IPS-20b (cell line): Measurements from ENCODE around the gene ART5.
"Not testable (repeated sequence)": the region's sequence is repeated elsewhere in the genome, so short reads cannot be mapped to it uniquely, and the experiment has no call there.

ENCODE experiments used
- H3K27ac ChIP-seq: one replicate; pipeline ENCODE4 v1.5.1; 2013; ENCODE audit warnings: low read length
- H3K27me3 ChIP-seq: 2 replicates; pipeline ENCODE4 v1.6.1; 2013; ENCODE audit warnings: mild to moderate bottlenecking, low read length, inconsistent platforms; ENCODE audit not compliant: insufficient read depth
- H3K36me3 ChIP-seq: 2 replicates; pipeline ENCODE4 v1.6.1; 2013; ENCODE audit warnings: low read depth, mild to moderate bottlenecking, inconsistent platforms, low read length, moderate library complexity; ENCODE audit not compliant: insufficient read depth
- H3K4me1 ChIP-seq: 2 replicates; pipeline ENCODE4 v1.6.1; 2013; ENCODE audit warnings: mild to moderate bottlenecking, control low read depth, inconsistent platforms, low read length, moderate library complexity; ENCODE audit not compliant: insufficient read depth
- H3K4me3 ChIP-seq: 2 replicates; pipeline ENCODE4 v1.5.1; 2013; ENCODE audit warnings: mild to moderate bottlenecking, low read length, inconsistent platforms
- H3K9ac ChIP-seq: 2 replicates; pipeline ENCODE4 v1.6.1; 2013; ENCODE audit warnings: low read depth, mild to moderate bottlenecking, inconsistent platforms, low read length, moderate library complexity
- H3K9me3 ChIP-seq: 2 replicates; pipeline ENCODE4 v1.6.1; 2013; ENCODE audit warnings: mild to moderate bottlenecking, low read depth, low read length, inconsistent platforms; ENCODE audit not compliant: insufficient read depth

Gene ART5

DNA sequence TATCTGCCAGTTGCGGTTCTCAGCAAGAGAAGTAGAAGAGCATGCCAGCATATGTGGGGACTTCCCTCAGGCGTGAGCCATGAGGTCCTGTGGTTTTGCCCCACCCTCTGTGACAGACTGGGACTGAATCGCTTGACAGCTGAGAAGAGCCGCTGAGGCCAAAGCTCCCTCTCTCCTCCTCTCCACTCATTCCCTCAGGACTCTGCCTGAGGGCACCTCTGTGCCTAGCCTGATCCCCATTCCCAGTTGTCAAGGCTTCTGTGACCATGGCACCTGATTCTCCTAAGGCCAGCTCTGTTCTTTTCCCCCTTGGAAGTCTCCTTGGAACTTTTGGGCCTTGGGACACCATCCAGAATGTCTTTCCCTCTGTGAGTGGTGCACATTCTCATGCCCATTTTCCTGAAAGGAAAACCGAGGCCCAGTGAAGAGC is 27.0 kb downstream of the ART5 start:
- Histone ChIP-seq H3K4me1 (peaks cover 4% of the 10 kb centered on the region; the same call in 1 of the 2 replicates), H3K27ac (no peak overlapping the region), H3K36me3 (no peaks in the 10 kb centered on the region), H3K9me3 (no peaks in the 10 kb centered on the region; the same call in 1 of the 2 replicates), H3K27me3 (no peaks in the 10 kb centered on the region), H3K9ac (no peak overlapping the region), H3K4me3 (no peak overlapping the region)

DNA sequence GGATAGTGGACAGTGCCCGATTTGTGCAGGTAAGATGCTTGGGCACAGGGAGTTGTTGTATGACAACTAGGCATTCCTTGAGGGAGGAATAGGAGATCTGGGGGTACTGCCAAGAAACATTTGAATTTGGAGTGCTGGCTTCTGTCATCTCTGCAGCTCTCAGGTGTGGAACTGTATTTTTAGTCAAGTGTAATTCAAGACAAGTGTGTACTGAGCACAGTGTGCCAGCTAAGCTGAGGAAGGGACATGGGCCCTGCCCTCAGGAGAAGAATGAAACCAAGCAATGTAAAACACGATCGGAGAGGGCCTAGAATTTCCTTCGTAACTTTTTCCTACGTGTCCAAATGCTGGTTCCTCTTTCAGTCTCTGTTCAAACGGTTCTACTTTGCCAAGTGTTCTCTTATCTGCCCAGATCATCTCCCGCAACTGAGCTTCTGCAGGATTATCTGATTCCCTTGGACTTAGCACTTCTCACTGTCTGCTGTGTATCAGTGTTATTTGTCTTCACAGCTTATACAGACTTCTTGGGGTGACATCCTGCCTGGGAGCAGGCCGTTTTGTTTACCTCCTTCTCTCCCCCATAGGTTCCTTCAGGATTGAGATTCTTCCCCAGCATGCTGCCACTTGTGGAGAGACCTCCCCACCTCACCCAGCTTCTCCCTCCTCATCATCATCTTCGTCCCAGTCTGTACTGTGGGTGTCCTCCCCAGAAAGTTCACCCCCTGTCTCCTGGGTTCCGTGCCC is 27.6 kb downstream of the ART5 start:
- no peak overlapping the region for H3K27ac ChIP-seq
- H3K9me3 ChIP-seq: no peaks in the 10 kb centered on the region; the same call in 1 of the 2 replicates
- no peaks in the 10 kb centered on the region for H3K27me3 ChIP-seq
- H3K36me3 ChIP-seq: no peaks in the 10 kb centered on the region
- no peak overlapping the region for H3K4me3 ChIP-seq
- H3K4me1 ChIP-seq: peaks cover 4% of the 10 kb centered on the region; the same call in 1 of the 2 replicates
- no peak overlapping the region for H3K9ac ChIP-seq

DNA sequence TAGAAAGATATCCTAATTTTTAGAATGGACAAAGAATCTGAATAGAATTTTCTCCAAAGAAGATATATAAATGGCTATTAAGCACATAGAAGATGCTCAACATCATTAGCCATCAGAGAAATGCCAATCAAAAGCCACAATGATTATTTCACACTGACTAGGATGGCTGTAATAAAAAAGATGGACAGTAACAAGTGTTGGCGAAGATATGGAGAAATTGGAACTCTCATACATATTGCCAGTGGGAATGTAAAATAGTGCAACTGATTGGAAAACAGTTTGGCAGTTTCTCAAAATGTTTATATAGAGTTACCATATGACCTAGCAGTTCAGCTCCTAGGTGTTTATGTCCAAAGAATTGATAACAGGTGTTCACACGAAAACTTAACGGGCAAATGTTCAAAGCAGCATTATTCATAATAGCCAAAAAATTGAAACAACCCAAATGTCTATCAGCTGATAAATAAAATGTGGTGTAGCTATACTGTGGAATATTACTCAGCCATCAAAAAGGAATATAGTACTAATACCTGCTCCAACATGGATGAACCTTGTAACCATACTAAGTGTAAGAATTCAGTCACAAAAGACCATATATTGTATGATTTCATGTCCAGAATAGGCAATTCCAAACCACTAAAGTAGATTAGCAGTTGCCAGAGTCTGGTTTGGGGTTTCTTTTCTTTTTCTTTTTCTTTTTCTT is 29.7 kb downstream of the ART5 start:
- Histone ChIP-seq H3K9ac (no peak overlapping the region), H3K9me3 (no peaks in the 10 kb centered on the region; the same call in 1 of the 2 replicates), H3K4me1 (no peaks in the 10 kb centered on the region), H3K36me3 (no peaks in the 10 kb centered on the region), H3K27ac (no peak overlapping the region), H3K27me3 (no peaks in the 10 kb centered on the region), H3K4me3 (no peak overlapping the region)

DNA sequence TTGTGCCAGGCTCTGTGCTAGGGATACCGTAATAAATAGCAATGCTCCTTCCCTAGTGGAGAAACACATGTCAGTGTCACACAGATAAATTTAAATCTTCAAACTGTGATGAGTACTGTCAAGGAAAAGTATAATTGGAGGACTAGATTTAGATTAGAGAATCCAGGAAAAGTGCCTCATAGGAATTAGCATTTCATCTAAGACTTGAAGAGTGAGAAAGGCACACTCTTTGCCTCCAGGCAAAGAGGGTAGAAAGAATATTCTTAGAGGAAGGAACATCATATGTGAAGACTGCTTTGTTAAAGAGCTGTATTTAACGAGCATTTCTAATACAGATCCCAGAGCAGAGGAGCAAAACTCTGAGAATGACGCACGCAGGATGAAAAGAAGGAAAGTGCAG is 30.9 kb downstream of the ART5 start:
- H3K27me3 ChIP-seq: no peaks in the 10 kb centered on the region
- H3K27ac ChIP-seq: no peak overlapping the region

DNA sequence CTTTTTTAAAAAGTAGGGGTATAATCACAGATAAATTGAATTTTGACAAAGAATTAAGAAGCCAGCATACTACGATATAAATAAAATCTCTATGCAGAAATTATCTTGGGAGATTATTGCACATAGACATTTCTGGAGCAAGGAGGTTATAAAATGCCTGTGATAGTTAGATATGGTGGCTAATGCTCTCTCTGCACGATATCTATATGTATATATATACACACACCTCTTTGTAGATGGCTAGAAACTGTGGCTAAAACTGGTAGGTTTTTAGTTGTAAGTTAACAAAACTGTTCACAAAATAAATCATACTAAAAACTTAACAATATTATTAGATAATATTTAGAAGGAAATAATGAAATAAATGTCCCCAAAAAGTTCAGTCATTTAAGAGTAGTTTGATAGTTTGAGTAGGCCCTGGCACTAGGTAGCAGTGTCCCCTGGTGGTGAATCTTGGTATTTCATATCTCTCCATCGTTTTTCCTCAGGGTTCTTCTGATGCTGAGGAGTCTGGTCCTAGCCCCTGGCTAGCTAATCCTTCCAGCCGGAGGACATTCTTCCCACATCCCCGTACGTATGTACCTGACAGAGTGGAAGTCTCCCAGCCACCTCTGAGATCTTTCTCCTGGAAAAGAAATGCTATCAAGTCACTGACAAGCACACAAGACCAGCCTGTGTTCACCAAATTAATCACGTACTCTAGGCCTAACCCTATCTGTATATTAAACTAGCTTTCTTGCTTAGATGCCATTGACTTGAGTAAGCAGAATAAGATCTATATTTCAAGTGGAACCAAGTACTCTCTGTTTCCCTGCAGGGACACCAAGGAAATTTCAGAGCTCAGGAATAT is 32.2 kb downstream of the ART5 start:
- Histone ChIP-seq H3K9ac (no peak overlapping the region), H3K36me3 (no peaks in the 10 kb centered on the region), H3K27me3 (no peaks in the 10 kb centered on the region), H3K4me1 (no peaks in the 10 kb centered on the region), H3K4me3 (no peak overlapping the region), H3K9me3 (no peaks in the 10 kb centered on the region; the same call in 1 of the 2 replicates), H3K27ac (no peak overlapping the region)

More for the DNA sequence above, 30.9 kb downstream of the ART5 start:
- H3K36me3 ChIP-seq: no peaks in the 10 kb centered on the region
- H3K9me3 ChIP-seq: no peaks in the 10 kb centered on the region; the same call in 1 of the 2 replicates
- H3K9ac ChIP-seq: no peak overlapping the region
- no peak overlapping the region for H3K4me3 ChIP-seq
- H3K4me1 ChIP-seq: no peaks in the 10 kb centered on the region

DNA sequence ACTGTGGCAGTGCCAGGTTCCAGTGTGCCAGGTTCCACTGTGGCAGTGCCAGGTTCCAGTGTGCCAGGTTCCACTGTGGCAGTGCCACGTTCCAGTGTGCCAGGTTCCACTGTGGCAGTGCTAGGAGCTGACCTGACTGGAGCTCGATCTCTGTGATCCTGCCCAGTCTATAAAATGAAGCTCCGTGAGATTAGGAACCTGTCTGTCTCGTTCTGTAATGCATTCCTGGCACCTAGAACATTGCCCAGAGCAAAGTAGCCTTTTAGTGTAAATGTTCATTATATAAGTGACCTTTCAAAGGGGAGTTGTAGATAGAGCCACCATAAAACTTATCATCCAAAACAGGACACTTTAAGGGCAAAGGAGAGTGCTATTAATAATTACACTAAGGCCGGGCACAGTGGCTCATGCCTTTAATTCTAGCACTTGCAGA is 36.0 kb downstream of the ART5 start:
- Histone ChIP-seq H3K27ac (no peak overlapping the region), H3K27me3 (no peaks in the 10 kb centered on the region), H3K4me3 (no peak overlapping the region), H3K9ac (no peak overlapping the region), H3K36me3 (no peaks in the 10 kb centered on the region), H3K4me1 (no peaks in the 10 kb centered on the region), H3K9me3 (no peaks in the 10 kb centered on the region)

DNA sequence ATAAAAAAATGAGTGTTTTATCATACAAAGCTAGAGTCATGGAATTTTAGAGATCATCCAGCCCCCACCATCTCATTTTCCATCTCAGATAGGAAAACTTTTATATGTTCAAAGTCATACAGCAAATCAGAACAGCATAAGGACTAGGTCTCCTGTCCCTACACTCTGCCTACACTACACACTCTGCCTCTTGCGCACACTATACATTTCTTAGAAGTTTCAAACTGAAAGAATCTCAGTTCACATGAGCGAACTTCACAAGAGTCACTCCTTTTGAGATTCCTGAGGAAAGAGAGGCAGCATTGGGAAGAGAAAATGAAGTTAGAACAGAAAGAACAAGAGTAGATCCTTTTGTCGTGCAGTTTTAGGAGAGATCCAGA is 36.5 kb downstream of the ART5 start:
- no peak overlapping the region for H3K9ac ChIP-seq
- H3K27ac ChIP-seq: no peak overlapping the region
- H3K36me3 ChIP-seq: no peaks in the 10 kb centered on the region
- no peaks in the 10 kb centered on the region for H3K27me3 ChIP-seq
- H3K4me1 ChIP-seq: no peaks in the 10 kb centered on the region
- no peak overlapping the region for H3K4me3 ChIP-seq
- no peaks in the 10 kb centered on the region for H3K9me3 ChIP-seq

DNA sequence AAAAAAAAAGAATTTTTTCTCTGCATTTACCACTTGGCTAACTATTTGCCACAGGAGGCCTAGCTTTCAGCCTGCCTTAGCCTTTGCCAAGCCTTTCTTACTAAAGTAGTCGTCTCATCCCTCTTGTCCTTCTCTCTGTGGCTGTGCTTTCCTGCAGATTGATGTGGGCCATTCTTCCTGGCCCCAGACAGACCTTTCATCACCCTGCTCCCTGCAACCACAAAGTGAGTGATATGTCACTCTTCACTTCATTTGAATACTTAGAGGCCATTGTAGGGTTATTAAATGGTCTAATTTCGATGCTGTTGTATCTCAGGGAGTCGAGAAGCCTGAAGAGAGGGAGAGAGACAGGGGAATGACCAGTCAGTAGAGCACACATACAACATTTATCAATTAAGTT is 37.6 kb downstream of the ART5 start:
- Histone ChIP-seq H3K27me3 (no peaks in the 10 kb centered on the region), H3K36me3 (no peaks in the 10 kb centered on the region), H3K9me3 (no peaks in the 10 kb centered on the region), H3K27ac (no peak overlapping the region), H3K4me1 (no peaks in the 10 kb centered on the region), H3K4me3 (no peak overlapping the region), H3K9ac (no peak overlapping the region)

DNA sequence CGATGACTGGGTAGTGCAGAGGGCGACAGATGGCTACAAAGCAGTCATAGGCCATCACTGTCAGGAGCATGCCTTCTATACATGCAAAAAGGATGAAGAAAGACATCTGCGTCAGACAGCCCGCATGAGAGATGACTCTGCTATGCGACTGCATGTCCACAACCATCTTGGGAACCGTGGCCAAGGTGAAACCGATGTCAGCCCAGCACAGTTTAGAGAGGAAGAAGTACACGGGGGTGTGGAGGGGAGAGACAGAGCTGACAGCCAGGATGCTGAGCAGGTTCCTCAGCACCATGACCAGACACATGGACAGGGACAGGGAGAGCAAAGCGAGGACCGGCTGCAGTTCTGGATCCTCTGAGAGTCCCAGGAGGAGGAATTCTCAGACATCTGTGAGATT is 41.6 kb downstream of the ART5 start:
- not testable (repeated sequence) for H3K9ac ChIP-seq, H3K27me3 ChIP-seq, H3K4me1 ChIP-seq, H3K4me3 ChIP-seq, H3K9me3 ChIP-seq, H3K36me3 ChIP-seq, H3K27ac ChIP-seq

DNA sequence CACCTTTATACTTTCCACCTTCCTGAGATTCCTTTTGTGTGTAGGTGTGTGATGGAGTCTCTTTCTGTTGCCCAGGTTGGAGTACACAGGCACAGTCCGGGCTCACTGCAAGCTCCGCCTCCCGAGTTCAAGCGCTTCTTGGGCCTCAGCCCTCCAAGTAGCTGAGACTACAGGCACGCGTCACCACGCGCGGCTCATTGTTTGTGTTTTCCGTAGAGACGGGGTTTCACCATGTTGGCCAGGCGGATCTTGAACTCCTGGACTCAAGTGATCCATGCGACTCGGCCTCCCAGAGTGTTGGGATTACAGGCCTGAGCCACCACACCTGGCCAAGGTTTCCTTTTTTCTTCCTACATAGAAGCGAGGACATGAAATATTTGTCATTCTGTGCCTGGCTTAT is 44.0 kb downstream of the ART5 start:
- not testable (repeated sequence) for H3K27ac ChIP-seq, H3K4me1 ChIP-seq, H3K4me3 ChIP-seq, H3K36me3 ChIP-seq, H3K9ac ChIP-seq, H3K27me3 ChIP-seq, H3K9me3 ChIP-seq

DNA sequence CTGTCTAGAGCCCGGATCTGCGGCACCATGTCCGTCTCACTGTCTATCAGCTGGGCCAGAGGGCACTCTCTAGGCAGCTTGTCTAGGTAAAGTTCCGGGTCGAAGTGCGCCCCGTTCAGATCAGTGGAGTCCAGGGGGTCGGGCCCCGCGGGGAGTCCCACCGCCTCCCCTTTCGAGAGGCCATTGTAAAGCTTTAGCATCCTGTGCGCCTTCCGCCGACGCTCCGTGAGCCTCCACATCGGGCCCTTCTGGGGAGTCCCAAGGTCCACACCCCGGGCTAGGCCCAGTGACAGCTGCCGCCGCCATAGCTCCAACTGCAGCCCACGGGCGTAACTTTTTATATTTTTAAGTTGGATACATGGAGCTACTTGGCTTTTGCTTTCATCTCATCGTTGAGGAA is 50.5 kb downstream of the ART5 start:
- H3K9me3 ChIP-seq, H3K27ac ChIP-seq, H3K4me1 ChIP-seq, H3K4me3 ChIP-seq, H3K27me3 ChIP-seq, H3K9ac ChIP-seq, H3K36me3 ChIP-seq: not testable (repeated sequence)
